Dendritic cell treated with granulocyte-macrophage colony-stimulating factor and Interleukin-4, amounts not matched to agents 40 ng/mL and 50 ng/mL, for 4 days (primary cell): Measurements from ENCODE around the gene GNB2.
"Not testable (repeated sequence)": the region's sequence is repeated elsewhere in the genome, so short reads cannot be mapped to it uniquely, and the experiment has no call there.

Experiments used
- H3K27ac Mint-ChIP-seq: one replicate; pipeline ENCODE4 v1.8.0; 2022; ENCODE audit warnings: mild to moderate bottlenecking, mixed read lengths
- H3K27me3 Mint-ChIP-seq: one replicate; pipeline ENCODE4 v1.8.0; 2022; ENCODE audit warnings: mild to moderate bottlenecking, mixed read lengths
- H3K36me3 Mint-ChIP-seq: one replicate; pipeline ENCODE4 v1.8.0; 2022; ENCODE audit warnings: low read depth, mixed read lengths
- H3K4me1 Mint-ChIP-seq: one replicate; pipeline ENCODE4 v1.8.0; 2022; ENCODE audit warnings: low read depth, mixed read lengths
- H3K4me3 Mint-ChIP-seq: one replicate; pipeline ENCODE4 v1.8.0; 2022; ENCODE audit warnings: mild to moderate bottlenecking, moderate library complexity, mixed read lengths
- H3K9me3 Mint-ChIP-seq: one replicate; pipeline ENCODE4 v1.8.0; 2022; ENCODE audit warnings: mixed read lengths
- intact Hi-C: fragments of 100-400 bp; cut with micrococcal nuclease; formaldehyde crosslinking; loops from one replicate; pipeline ENCODE4 v1.15.0; 2022

GNB2 gene

DNA sequence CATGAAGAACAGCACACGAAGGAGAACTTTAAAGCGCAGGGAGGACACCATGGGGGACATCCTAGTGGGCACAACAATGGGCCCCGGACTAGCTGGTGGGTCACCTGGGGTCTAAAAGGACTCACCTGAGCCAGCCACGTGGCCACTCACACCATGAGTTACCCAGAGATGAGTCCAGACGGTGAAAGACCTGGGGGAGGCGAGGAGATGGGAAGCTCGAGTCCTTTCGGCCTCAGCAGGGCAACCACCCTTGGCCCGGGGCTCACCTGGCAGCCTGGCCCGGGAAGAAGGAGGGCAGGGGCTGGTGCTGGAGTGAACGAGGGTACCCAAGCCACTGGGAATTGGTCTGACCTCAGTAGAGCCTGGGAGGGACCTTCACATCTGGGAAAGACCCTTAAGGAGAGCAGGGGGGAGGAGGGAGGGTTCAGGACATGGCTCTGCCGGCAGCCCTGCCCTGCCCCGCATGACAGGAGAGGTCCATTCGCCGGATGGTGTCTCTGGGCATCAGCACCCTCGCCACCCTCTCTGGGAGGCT is 14.9 kb downstream of the GNB2 start:
- Mint-ChIP-seq H3K36me3 (peaks cover 74% of the 10 kb centered on the region), H3K27ac (peak overlapping the region; percentile 31), H3K9me3 (no peaks in the 10 kb centered on the region), H3K27me3 (no peaks in the 10 kb centered on the region), H3K4me1 (peaks cover 50% of the 10 kb centered on the region), H3K4me3 (no peak overlapping the region)
- intact Hi-C loops: no loop called here

DNA sequence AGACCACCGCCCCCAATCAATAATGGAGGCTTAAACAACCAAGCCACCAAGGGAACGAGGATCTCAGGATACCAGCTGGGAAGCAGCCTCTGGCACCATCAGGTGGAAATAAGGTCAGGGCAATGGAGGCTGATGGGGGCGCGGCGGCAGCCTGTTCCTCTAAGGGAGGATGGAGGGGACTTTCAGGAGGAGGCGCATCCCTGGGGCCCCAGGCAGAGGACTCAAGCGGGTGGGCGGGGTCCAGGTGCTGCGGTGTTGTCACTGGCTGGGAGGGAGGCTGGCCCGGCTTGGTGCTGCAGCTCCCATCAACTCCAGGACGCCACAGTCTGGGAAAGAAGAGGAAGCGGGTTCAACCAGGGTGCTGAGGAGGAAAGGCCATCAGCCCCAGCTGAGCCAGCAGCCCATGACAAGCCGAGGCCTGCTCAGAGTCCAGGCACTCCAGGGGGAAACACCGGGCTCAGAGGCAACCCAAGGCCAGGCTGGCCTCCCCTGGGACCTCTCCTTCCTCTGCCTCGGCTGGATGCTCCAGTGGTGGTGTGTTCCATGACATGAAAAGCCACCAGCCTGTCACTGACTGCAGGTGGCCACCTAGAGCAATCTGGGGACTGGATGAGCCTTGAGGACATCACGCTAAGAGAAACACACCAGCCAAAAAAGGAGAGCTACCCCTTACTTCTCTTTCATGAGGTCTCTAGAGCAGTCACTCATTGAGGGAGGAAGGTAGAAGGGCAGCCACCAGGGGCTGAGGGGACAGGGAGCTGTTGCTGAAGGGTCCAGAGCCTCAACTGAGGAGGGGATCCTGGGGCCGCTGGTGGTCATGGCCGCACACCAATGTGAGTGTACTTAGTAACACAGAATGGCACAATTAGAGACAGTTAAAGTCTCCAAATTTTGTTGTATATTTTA is 15.9 kb downstream of the GNB2 start:
- Mint-ChIP-seq H3K9me3 (no peaks in the 10 kb centered on the region), H3K36me3 (peaks cover 65% of the 10 kb centered on the region), H3K27ac (no peak overlapping the region), H3K27me3 (no peaks in the 10 kb centered on the region), H3K4me3 (no peak overlapping the region), H3K4me1 (peaks cover 51% of the 10 kb centered on the region)
- intact Hi-C loops: loop anchor here (5.0 kb wide), 2 partner anchors 57 to 127 kb away; no protein-coding TSS in a partner anchor

DNA sequence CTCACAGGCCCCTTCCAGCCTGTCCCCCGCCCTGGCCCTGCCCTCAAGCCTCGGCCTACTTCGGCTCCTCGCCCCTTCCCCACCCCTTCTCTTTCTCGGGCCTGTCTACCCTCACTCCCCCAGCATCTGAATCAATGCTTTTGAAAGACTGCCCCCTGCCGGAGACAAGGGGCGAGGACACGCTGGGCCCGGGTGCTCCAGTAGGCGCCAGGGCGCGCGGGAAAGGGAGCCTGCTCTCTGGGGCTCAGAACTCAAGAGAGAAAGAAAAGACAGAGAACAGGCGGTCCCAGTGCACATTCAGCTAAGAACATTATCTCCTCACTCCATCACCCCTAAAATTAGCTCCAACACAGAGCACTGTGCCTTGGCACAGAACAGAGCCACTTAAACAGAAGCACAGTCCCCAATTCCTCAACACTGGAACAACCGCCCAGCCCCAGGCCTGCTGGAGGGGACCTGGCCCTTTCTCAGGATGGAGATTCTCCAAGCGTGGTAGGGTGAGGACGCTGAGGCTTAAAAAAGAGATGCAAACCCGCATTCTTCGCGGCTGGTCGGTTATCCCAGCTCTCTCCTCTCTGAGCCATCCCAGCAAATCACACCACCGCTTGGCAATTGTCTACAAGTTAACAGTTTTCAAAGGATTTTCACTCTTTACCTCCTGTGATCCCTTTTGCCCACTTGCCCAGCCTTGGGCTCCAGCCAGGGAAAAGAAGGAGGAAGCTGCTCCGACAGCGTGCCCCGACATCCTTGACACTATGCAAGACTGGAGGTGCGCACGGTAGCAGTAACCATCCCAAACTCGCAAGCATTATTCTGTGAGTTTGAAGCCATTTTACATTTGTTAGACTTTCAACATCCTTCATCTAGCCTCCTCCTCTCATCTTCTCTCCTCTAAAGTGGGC is 18.4 kb downstream of the GNB2 start:
- Mint-ChIP-seq H3K4me3 (peak overlapping the region; percentile 98), H3K27me3 (peaks cover 12% of the 10 kb centered on the region), H3K9me3 (no peaks in the 10 kb centered on the region), H3K27ac (no peak overlapping the region), H3K36me3 (peaks cover 41% of the 10 kb centered on the region), H3K4me1 (peaks cover 51% of the 10 kb centered on the region)
- intact Hi-C loops: loop anchor here (5.0 kb wide), 2 partner anchors 60 to 130 kb away; no protein-coding TSS in a partner anchor

DNA sequence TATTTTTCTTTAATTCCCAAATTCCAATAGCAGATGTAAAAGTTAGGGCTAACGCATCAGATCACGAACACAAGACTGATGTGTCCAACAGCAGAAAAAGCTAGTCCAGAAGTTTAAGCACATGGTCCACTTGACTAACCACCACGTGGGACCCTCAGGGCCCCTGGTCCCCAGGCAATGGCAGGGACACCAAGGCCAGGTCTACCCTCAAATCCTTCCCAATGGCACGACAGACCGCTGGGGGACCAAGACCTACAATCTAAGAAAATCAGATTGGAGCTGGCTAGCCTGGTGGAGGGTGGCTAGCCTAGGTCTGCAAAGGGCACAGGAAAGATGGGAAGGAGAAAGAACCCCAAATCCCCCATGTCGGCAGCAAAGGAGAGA is 19.0 kb downstream of the GNB2 start:
- H3K27me3 Mint-ChIP-seq: peaks cover 17% of the 10 kb centered on the region
- H3K27ac Mint-ChIP-seq: peak overlapping the region; percentile 68
- H3K4me3 Mint-ChIP-seq: peak overlapping the region; percentile 98
- peaks cover 51% of the 10 kb centered on the region for H3K4me1 Mint-ChIP-seq
- no peaks in the 10 kb centered on the region for H3K9me3 Mint-ChIP-seq
- peaks cover 34% of the 10 kb centered on the region for H3K36me3 Mint-ChIP-seq
- intact Hi-C loops: loop anchor here (5.0 kb wide), 2 partner anchors 60 to 130 kb away; no protein-coding TSS in a partner anchor

DNA sequence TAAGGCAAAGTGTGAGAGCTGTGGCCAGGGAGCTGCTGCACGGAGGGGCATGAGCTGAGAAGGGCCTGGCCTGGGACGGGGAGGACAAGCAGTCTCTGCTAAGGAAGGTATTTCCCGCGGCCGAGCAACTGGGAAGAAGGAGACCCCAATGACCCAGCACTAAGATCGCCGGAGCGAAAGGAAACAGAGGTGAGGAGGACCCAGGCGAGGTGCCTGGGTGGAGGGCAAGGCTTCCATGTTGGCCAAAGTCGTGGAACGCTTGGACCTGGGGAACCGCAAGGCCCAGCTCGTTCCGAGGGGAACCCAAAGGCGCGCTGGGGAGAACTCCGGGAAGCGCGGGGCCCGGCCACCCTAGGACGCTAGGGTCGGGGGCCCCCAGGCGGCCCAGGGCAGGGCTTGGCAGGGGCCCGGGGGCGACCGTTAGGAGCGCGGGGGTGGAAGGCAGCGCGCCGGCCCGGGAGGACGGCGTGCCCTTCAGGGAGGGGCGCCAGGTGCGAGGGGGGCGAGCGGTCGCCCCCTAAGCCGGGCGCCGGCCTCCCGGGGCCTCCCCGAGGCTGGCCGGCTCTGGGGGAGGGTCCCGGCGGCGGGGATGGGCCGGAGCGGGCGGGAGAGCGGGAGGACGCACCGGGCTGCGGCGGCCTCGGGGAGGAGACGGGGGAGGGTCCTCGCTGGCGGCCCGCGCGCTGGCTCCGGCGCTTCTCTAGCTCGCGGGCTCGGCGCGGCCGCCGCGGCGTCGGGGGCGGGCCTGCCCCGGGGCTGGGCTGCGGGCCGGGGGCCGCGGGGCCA is 20.0 kb downstream of the GNB2 start:
- Mint-ChIP-seq H3K36me3 (peaks cover 25% of the 10 kb centered on the region), H3K4me1 (peaks cover 44% of the 10 kb centered on the region), H3K4me3 (peak overlapping the region; percentile 98), H3K27me3 (peaks cover 24% of the 10 kb centered on the region), H3K27ac (peak overlapping the region; percentile 68), H3K9me3 (no peaks in the 10 kb centered on the region)
- intact Hi-C loops: loop anchor here (5.0 kb wide), 2 partner anchors 61 to 131 kb away; no protein-coding TSS in a partner anchor

DNA sequence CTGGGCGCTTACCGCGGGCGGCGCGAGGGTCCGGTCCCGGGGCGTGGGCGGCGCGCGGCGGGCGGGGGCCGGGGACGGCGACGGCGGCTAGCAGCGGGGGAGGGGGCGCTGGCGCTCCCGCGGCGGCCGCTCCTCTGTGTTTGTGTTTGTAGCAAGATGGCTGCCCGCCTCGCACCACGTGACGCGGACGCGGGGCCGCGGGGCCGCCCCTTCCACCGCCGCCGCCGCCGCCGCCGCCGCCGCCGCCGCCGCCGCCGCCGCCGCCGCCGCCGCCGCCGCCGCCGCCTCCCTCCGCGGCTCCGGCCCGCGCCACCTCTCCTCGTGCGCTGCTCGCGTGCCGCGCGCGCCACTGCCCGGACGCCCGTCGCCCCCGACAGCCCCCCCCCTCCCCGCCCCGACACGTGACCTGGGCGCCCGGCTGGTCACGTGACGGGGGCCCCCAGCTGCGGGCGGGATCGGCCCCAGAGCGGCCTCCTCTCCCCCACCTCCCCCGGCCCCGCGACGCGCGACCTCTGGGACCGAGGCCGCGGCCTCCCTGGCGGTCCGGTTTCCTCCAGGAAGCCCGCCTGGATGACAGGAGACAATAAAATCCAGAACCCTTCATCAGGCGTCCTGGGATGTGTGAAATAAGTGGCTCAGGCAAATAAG is 20.7 kb downstream of the GNB2 start, which contains the start of gene GIGYF1:
GIGYF1 (minus strand) TSS at position 153 of the 648 bp plus-strand sequence. CDS start 6,012 bp downstream, outside the sequence.
- Mint-ChIP-seq H3K4me1 (peaks cover 39% of the 10 kb centered on the region), H3K4me3 (peak within 1 kb of the TSS; percentile 98), H3K36me3 (peaks cover 18% of the 10 kb centered on the region), H3K9me3 (no peaks in the 10 kb centered on the region), H3K27ac (peak within 1 kb of the TSS; percentile 68), H3K27me3 (peaks cover 25% of the 10 kb centered on the region)
- intact Hi-C loops: loop anchor here (5.0 kb wide), 2 partner anchors 62 to 132 kb away; no protein-coding TSS in a partner anchor

DNA sequence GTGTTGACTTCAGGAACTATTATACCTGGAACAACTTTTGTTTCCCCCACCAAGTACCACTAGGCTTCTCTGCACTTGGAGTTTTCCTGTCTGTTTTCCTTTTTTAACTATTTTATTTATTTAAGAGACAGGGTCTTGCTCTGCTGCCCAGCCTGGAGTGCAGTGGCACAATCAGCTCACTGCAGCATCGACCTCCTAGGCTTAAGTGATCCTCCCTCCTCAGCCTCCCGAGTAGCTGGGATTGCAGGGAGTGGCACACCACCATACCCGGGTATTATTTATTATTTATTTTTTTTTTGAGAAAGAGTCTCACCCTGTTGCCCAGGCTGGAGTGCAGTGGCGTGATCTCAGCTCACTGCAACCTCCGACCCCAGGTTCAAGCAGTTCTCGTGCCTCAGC is 22.6 kb downstream of the GNB2 start:
- Mint-ChIP-seq H3K4me1 (peaks cover 35% of the 10 kb centered on the region), H3K27me3 (peaks cover 32% of the 10 kb centered on the region), H3K9me3 (no peaks in the 10 kb centered on the region), H3K4me3 (no peak overlapping the region), H3K36me3 (peaks cover 10% of the 10 kb centered on the region), H3K27ac (no peak overlapping the region)
- intact Hi-C loops: no loop called here

DNA sequence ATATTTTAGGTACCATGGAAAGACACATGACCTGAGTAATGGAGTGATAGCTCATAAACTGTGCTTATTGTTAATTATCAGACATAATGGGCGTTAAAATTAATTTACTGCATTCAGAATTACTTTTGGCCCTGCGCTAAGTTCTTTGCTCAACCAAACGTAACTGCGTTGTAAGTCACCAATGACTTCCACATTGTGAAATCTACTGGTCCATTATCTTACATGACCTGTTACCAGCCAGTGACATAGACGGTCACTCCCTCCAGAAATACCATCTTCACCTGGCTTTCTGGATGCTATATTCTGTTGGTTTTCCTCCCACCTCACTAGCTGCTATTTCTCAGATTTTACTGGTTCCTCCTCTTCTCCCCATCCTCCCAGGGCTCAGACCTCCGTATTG is 25.5 kb downstream of the GNB2 start:
- Mint-ChIP-seq H3K27me3 (peaks cover 39% of the 10 kb centered on the region), H3K27ac (no peak overlapping the region), H3K9me3 (no peaks in the 10 kb centered on the region), H3K36me3 (no peaks in the 10 kb centered on the region), H3K4me3 (no peak overlapping the region), H3K4me1 (peaks cover 14% of the 10 kb centered on the region)
- intact Hi-C loops: no loop called here

DNA sequence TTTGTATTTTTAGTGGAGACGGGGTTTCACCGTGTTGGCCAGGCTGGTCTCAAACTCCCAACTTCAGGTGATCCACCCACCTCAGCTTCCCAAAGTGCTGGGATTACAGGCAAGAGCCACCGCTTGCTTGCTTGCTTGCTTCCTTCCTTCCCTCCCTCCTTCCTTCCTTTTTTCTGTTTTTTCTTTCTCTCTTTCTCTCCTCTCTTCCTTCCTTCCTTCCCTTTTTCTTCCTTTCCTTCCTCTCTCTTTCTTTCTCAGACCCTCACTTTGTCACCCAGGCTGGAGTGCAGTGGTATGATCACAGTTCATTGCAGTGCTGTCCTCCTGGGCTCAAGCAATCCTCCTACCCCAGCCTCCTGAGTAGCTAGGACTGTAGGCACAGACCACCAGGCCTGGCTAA is 27.5 kb downstream of the GNB2 start:
- intact Hi-C loops: loop anchor here (10.0 kb wide), 1 partner anchor 226 kb away; the partner anchor contains the start of gene TSC22D4
- H3K36me3 Mint-ChIP-seq, H3K27ac Mint-ChIP-seq, H3K9me3 Mint-ChIP-seq, H3K4me3 Mint-ChIP-seq: not testable (repeated sequence)
- H3K4me1 Mint-ChIP-seq: peaks cover 14% of the 10 kb centered on the region
- H3K27me3 Mint-ChIP-seq: peaks cover 29% of the 10 kb centered on the region

DNA sequence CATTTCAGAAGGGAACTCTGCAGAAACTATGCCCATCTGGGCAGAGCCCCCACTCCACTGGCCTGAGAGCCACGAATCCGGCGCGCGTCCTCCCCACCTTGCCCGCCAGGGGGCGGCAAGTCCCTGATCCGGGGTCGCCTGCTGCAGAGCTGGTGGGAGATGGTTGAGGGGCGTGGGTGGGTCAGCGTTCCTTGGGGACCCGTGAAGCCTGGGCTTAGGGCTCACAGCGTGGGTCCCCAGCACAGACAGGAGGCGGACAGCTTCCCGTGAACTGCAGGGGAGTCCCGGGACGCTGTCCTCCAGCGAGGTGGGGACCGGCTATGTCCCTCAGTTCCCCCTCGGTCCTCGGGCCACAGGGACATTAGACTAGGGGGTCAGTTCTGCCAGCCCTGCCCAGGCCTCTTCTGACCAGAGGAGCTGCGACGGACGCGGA is 31.8 kb downstream of the GNB2 start:
- intact Hi-C loops: loop anchor here (1.0 to 10.0 kb wide), 3 partner anchors 20 to 231 kb away; partner anchors contain the start of genes SLC12A9 and TSC22D4
- peaks cover 25% of the 10 kb centered on the region for H3K36me3 Mint-ChIP-seq
- no peaks in the 10 kb centered on the region for H3K9me3 Mint-ChIP-seq
- peak overlapping the region; percentile 97 for H3K4me3 Mint-ChIP-seq
- peak overlapping the region; percentile 98 for H3K27ac Mint-ChIP-seq
- H3K27me3 Mint-ChIP-seq: peaks cover 9% of the 10 kb centered on the region
- H3K4me1 Mint-ChIP-seq: peaks cover 28% of the 10 kb centered on the region

DNA sequence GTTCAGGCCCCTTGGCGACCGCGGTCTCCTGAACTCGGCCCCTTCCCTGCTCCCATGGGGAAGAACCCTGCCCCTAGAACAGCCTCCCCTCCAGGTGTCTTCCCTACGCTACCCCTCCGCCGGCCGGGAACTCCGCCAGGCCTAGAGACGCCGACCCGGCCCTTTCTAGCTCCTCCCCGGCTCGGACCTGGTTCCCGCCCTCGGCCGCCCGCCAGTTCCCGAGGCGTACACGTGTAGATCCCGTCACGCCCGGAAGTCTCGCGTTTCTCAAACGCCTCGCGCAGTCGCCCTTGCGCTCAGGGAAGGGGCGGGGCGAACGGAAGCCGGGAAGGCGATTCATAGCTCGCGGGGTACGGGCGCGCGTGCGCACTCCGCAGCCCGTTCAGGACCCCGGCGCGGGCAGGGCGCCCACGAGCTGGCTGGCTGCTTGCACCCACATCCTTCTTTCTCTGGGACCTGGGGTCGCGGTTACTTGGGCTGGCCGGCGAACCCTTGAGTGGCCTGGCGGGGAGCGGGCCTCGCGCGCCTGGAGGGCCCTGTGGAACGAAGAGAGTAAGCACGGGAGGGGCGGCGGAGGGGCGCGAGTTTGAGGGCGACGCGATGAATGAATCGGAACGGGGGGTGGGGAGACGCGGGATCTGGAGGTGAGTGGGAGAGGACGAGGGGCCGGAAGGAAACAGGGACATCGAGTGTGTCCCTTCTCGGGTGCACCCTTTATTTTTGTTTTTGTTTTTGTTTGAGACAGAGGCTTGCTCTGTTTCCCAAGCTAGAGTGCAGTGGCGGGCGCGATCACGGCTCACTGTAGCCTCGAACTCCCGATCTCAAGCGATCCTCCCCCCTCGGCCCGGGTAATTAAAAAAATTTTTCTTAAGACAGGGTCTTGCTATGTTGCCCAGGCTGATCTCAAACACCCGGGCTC is 32.5 kb downstream of the GNB2 start, which contains the start of gene POP7:
POP7 (plus strand) TSS at position 369 of the 919 bp plus-strand sequence. CDS start 710 bp downstream, outside the sequence.
- Mint-ChIP-seq H3K27ac (peak within 1 kb of the TSS; percentile 98), H3K27me3 (peaks cover 9% of the 10 kb centered on the region), H3K4me1 (peaks cover 27% of the 10 kb centered on the region), H3K36me3 (peaks cover 25% of the 10 kb centered on the region), H3K9me3 (no peaks in the 10 kb centered on the region), H3K4me3 (peak within 1 kb of the TSS; percentile 97)
- intact Hi-C loops: loop anchor here (1.0 to 10.0 kb wide), 3 partner anchors 19 to 231 kb away; partner anchors contain the start of genes SLC12A9 and TSC22D4
